H9 (cell line): ENCODE results near the gene SNX30. TPM values are rescaled to one million over a fixed set of nuclear protein-coding genes. Genes with fewer than 3 reads are reported as not detected.

Experiments
- DNase-seq: peaks from one replicate; pipeline ENCODE4 v3.0.0-alpha.2; 2017
- H2AFZ ChIP-seq: one replicate; pipeline ENCODE4 v1.6.1; 2013; ENCODE audit warnings: mild to moderate bottlenecking, low read length, control low read depth, moderate library complexity
- H2AK5ac ChIP-seq: 2 replicates; pipeline ENCODE4 v1.6.1; 2013; ENCODE audit warnings: low read length, control low read depth, mixed read lengths; ENCODE audit not compliant: insufficient read length
- H2BK120ac ChIP-seq: one replicate; pipeline ENCODE4 v1.6.1; 2013; ENCODE audit warnings: low read depth, mild to moderate bottlenecking, low read length, control low read depth, inconsistent platforms; ENCODE audit not compliant: poor library complexity, severe bottlenecking
- H2BK12ac ChIP-seq: 2 replicates; pipeline ENCODE4 v1.6.1; 2013; ENCODE audit warnings: low read length, control low read depth, mixed read lengths, low read depth; ENCODE audit not compliant: insufficient read length
- H2BK15ac ChIP-seq: 2 replicates; pipeline ENCODE4 v1.6.1; 2013; ENCODE audit warnings: low read depth, low read length, control low read depth
- H2BK20ac ChIP-seq: one replicate; pipeline ENCODE4 v1.6.1; 2013; ENCODE audit warnings: low read depth, mild to moderate bottlenecking, low read length, control low read depth, inconsistent platforms; ENCODE audit not compliant: poor library complexity, severe bottlenecking
- H2BK5ac ChIP-seq: 2 replicates; pipeline ENCODE4 v1.6.1; 2013; ENCODE audit warnings: low read length, control low read depth, mixed read lengths; ENCODE audit not compliant: insufficient read length
- H3K14ac ChIP-seq: 2 replicates; pipeline ENCODE4 v1.6.1; 2013; ENCODE audit warnings: low read length, control low read depth; ENCODE audit not compliant: insufficient read depth
- H3K18ac ChIP-seq: 2 replicates; pipeline ENCODE4 v1.6.1; 2013; ENCODE audit warnings: low read depth, mild to moderate bottlenecking, mixed read lengths, low read length, control low read depth; ENCODE audit not compliant: insufficient read length
- H3K23ac ChIP-seq: 2 replicates; pipeline ENCODE4 v1.6.1; 2013; ENCODE audit warnings: low read length, control low read depth, mixed read lengths, low read depth; ENCODE audit not compliant: insufficient read length
- H3K23me2 ChIP-seq: 2 replicates; pipeline ENCODE4 v1.6.1; 2013; ENCODE audit warnings: low read depth, mild to moderate bottlenecking, mixed read lengths, low read length, control low read depth; ENCODE audit not compliant: insufficient read length, poor library complexity, severe bottlenecking
- H3K27ac ChIP-seq: 2 replicates; pipeline ENCODE4 v1.5.1; 2013; ENCODE audit warnings: low read length, control low read depth, mixed read lengths, low read depth; ENCODE audit not compliant: insufficient read length
- H3K27me3 ChIP-seq: 2 replicates; pipeline ENCODE4 v1.6.1; 2013; ENCODE audit warnings: low read length, control low read depth, inconsistent platforms; ENCODE audit not compliant: insufficient read depth
- H3K4ac ChIP-seq: 2 replicates; pipeline ENCODE4 v1.6.1; 2013; ENCODE audit warnings: low read depth, mild to moderate bottlenecking, control low read depth, inconsistent platforms, low read length, moderate library complexity
- H3K4me1 ChIP-seq: 2 replicates; pipeline ENCODE4 v1.6.1; 2013; ENCODE audit warnings: low read length, control low read depth, inconsistent platforms; ENCODE audit not compliant: insufficient read depth
- H3K4me2 ChIP-seq: 2 replicates; pipeline ENCODE4 v1.6.1; 2013; ENCODE audit warnings: low read length, control low read depth, mixed read lengths; ENCODE audit not compliant: insufficient read length, insufficient read depth
- H3K56ac ChIP-seq: 2 replicates; pipeline ENCODE4 v1.6.1; 2013; ENCODE audit warnings: low read depth, mild to moderate bottlenecking, mixed read lengths, low read length, control low read depth; ENCODE audit not compliant: insufficient read length
- H3K79me1 ChIP-seq: 2 replicates; pipeline ENCODE4 v1.6.1; 2013; ENCODE audit warnings: low read depth, mild to moderate bottlenecking, moderate library complexity, low read length, control low read depth, inconsistent platforms; ENCODE audit not compliant: insufficient read depth, poor library complexity, severe bottlenecking
- H3K79me2 ChIP-seq: 2 replicates; pipeline ENCODE4 v1.6.1; 2013; ENCODE audit warnings: low read length, control low read depth, inconsistent platforms; ENCODE audit not compliant: insufficient read depth
- H3K9ac ChIP-seq: 2 replicates; pipeline ENCODE4 v1.6.1; 2013; ENCODE audit warnings: low read length, control low read depth, mixed read lengths; ENCODE audit not compliant: insufficient read length; ENCODE audit errors: extremely low read depth
- H3K9me3 ChIP-seq: one replicate; pipeline ENCODE4 v1.6.1; 2013; ENCODE audit warnings: low read depth, low read length, inconsistent platforms; ENCODE audit not compliant: control insufficient read depth
- H3T11ph ChIP-seq: one replicate; pipeline ENCODE4 v1.6.1; 2013; ENCODE audit warnings: mild to moderate bottlenecking, low read length, control low read depth, inconsistent platforms
- H4K20me1 ChIP-seq: one replicate; pipeline ENCODE4 v1.6.1; 2013; ENCODE audit not compliant: control insufficient read depth, insufficient read length, insufficient read depth
- H4K5ac ChIP-seq: 2 replicates; pipeline ENCODE4 v1.6.1; 2013; ENCODE audit warnings: low read depth, mild to moderate bottlenecking, mixed read lengths, low read length, control low read depth; ENCODE audit not compliant: insufficient read length
- H4K8ac ChIP-seq: replicated peaks from 2 replicates; pipeline ENCODE4 v1.6.1; 2013; ENCODE audit warnings: low read length, control low read depth, mixed read lengths, low read depth; ENCODE audit not compliant: insufficient read length
- H4K91ac ChIP-seq: 2 replicates; pipeline ENCODE4 v1.6.1; 2013; ENCODE audit warnings: low read depth, mild to moderate bottlenecking, moderate library complexity, mixed read lengths, low read length, control low read depth; ENCODE audit not compliant: insufficient read length
- H3K27ac Mint-ChIP-seq, 3 experiments: 2 replicates in 2 of 3; 3 replicates in 1 of 3; pipeline ENCODE4 v1.8.0; 2020 to 2021; ENCODE audit warnings: mixed read lengths in 3 of 3, mild to moderate bottlenecking in 1 of 3, moderate library complexity in 1 of 3
- H3K27me3 Mint-ChIP-seq: 2 replicates; pipeline ENCODE4 v1.8.0; 2021; ENCODE audit warnings: low read depth, mild to moderate bottlenecking, moderate library complexity, mixed read lengths
- H3K36me3 Mint-ChIP-seq, 3 experiments: 2 replicates in 2 of 3; 3 replicates in 1 of 3; pipeline ENCODE4 v1.8.0; 2020 to 2021; ENCODE audit warnings: low read depth in 3 of 3, mixed read lengths in 3 of 3; ENCODE audit not compliant: insufficient read depth in 1 of 3
- H3K4me1 Mint-ChIP-seq, 2 experiments: 2 replicates each; pipeline ENCODE4 v1.8.0; 2020; ENCODE audit warnings: mixed read lengths in 2 of 2
- H3K4me3 Mint-ChIP-seq, 2 experiments: 2 replicates in 1 of 2; 3 replicates in 1 of 2; pipeline ENCODE4 v1.8.0; 2020 to 2021; ENCODE audit warnings: mild to moderate bottlenecking in 2 of 2, mixed read lengths in 2 of 2, moderate library complexity in 1 of 2
- H3K9me3 Mint-ChIP-seq, 2 experiments: 2 replicates in 1 of 2; 3 replicates in 1 of 2; pipeline ENCODE4 v1.8.0; 2020; ENCODE audit warnings: mild to moderate bottlenecking in 2 of 2, mixed read lengths in 2 of 2, moderate library complexity in 1 of 2
- WGBS: extraction: QIAGEN DNeasy Blood & Tissue Kit; methylation state at CpG from one replicate; pipeline ENCODE4 v1.1.7; 2013; ENCODE audit warnings: missing lambda C conversion rate, low lambda C conversion rate, mixed read lengths; ENCODE audit not compliant: insufficient read length; ENCODE audit errors: extremely low coverage; 5-methylcytosine and 5-hydroxymethylcytosine counted together
- total RNA-seq: library from RNA; stranded (reverse); gene quantifications from 2 replicates; pipeline ENCODE4 v1.2.1, GENCODE V29; 2021
- TF ChIP-seq, protein P1 (sequence below): fragments of 200-600 bp; sonication (generic); conservative IDR thresholded peaks from 3 replicates; pipeline ENCODE4 v1.8.0; 2021; ENCODE audit warnings: antibody characterized with exemption, mild to moderate bottlenecking

Gene SNX30
- total RNA-seq, 1 experiment from 2014 or later, result 10.3 TPM

DNA sequence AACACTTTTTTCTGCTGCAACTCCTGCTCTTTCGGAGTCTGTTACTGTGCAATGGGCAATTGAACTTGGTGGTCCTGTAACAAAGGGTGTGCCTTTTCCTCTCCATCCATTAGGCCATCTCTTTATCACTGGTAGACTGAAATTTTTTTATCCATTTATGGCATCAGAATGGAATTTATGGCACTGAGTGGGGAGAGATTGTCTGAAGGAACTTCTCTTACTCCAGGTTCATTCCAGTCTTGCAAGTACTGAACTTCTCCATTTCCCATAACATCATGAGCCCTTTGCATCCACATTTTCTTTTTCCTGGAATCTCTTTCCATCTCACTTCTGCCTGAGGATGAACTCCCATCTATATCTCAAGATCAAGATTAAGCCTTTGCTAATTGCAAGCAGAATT lies 130.1 kb downstream of the SNX30 start:
- TF ChIP-seq, protein P1, sequence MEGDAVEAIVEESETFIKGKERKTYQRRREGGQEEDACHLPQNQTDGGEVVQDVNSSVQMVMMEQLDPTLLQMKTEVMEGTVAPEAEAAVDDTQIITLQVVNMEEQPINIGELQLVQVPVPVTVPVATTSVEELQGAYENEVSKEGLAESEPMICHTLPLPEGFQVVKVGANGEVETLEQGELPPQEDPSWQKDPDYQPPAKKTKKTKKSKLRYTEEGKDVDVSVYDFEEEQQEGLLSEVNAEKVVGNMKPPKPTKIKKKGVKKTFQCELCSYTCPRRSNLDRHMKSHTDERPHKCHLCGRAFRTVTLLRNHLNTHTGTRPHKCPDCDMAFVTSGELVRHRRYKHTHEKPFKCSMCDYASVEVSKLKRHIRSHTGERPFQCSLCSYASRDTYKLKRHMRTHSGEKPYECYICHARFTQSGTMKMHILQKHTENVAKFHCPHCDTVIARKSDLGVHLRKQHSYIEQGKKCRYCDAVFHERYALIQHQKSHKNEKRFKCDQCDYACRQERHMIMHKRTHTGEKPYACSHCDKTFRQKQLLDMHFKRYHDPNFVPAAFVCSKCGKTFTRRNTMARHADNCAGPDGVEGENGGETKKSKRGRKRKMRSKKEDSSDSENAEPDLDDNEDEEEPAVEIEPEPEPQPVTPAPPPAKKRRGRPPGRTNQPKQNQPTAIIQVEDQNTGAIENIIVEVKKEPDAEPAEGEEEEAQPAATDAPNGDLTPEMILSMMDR, result no peak
- H3K27me3 ChIP-seq, result no peaks in the 10 kb centered on the region
- no peak overlapping the region for H4K8ac ChIP-seq
- H3K9me3 ChIP-seq, result no peaks in the 10 kb centered on the region
- no peaks in the 10 kb centered on the region for H3K4me1 ChIP-seq
- H2BK12ac ChIP-seq, result no peak overlapping the region
- no peak overlapping the region for H2BK15ac ChIP-seq
- Mint-ChIP-seq H3K36me3 (peaks cover 5 to 7% (median 7%) of the 10 kb centered on the region in 3 experiments; a peak in 5 of 7 replicates), H3K4me3 (no peak overlapping the region), H3K4me1 (peaks cover 0 to 3% of the 10 kb centered on the region in 2 experiments; a peak in 2 of 4 replicates), H3K27me3 (no peaks in the 10 kb centered on the region), H3K9me3 (no peaks in the 10 kb centered on the region), H3K27ac (no peak overlapping the region)
- H4K20me1 ChIP-seq, result no peaks in the 10 kb centered on the region
- no CpG with 5 or more reads among the region's 1 CpG for WGBS
- no peak overlapping the region for H4K5ac ChIP-seq
- DNase-seq, result no peak
- H2AFZ ChIP-seq, result no peak overlapping the region
- no peak overlapping the region for H3T11ph ChIP-seq
- H3K4ac ChIP-seq, result no peak overlapping the region
- no peak overlapping the region for H2BK120ac ChIP-seq
- H3K14ac ChIP-seq, result no peak overlapping the region
- no peak overlapping the region for H3K23ac ChIP-seq
- H3K79me1 ChIP-seq, result no peaks in the 10 kb centered on the region
- H3K23me2 ChIP-seq, result no peaks in the 10 kb centered on the region
- no peak overlapping the region for H2BK5ac ChIP-seq
- H3K18ac ChIP-seq, result no peak overlapping the region
- no peak overlapping the region for H3K27ac ChIP-seq
- no peak overlapping the region for H4K91ac ChIP-seq
- H2BK20ac ChIP-seq, result no peak overlapping the region
- no peak overlapping the region for H3K4me2 ChIP-seq
- no peak overlapping the region for H3K56ac ChIP-seq
- no peaks in the 10 kb centered on the region for H3K79me2 ChIP-seq
- no peak overlapping the region for H3K9ac ChIP-seq
- no peak overlapping the region for H2AK5ac ChIP-seq
